Uterus (tissue), 2 donors: Measurements from ENCODE around the gene NFATC1.

Experiments used
- POLR2A ChIP-seq, 2 donors: fragments of 450-650 bp; IDR thresholded peaks; one replicate each; pipeline ENCODE4 v1.6.1; 2016; ENCODE audit warnings: antibody characterized with exemption in 2 of 2, mild to moderate bottlenecking in 1 of 2, moderate library complexity in 1 of 2
- TF ChIP-seq, protein P1 (sequence below), 4 experiments: fragments of 200-600 bp in 2 of 4; fragments of 450-650 bp in 2 of 4; sonication (generic) in 2 of 4; IDR thresholded peaks; one replicate each; pipeline ENCODE4 v1.5.1; 2016 to 2019; ENCODE audit warnings: antibody characterized with exemption in 4 of 4, mild to moderate bottlenecking in 2 of 4, moderate library complexity in 1 of 4

GRCh38 chr18:79564441-79564840 is 168.7 kb downstream of the NFATC1 start:
- TF ChIP-seq, protein P1, sequence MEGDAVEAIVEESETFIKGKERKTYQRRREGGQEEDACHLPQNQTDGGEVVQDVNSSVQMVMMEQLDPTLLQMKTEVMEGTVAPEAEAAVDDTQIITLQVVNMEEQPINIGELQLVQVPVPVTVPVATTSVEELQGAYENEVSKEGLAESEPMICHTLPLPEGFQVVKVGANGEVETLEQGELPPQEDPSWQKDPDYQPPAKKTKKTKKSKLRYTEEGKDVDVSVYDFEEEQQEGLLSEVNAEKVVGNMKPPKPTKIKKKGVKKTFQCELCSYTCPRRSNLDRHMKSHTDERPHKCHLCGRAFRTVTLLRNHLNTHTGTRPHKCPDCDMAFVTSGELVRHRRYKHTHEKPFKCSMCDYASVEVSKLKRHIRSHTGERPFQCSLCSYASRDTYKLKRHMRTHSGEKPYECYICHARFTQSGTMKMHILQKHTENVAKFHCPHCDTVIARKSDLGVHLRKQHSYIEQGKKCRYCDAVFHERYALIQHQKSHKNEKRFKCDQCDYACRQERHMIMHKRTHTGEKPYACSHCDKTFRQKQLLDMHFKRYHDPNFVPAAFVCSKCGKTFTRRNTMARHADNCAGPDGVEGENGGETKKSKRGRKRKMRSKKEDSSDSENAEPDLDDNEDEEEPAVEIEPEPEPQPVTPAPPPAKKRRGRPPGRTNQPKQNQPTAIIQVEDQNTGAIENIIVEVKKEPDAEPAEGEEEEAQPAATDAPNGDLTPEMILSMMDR (IDR thresholded peaks at IDR 0.05), result no peak
- TF ChIP-seq POLR2A (IDR thresholded peaks at IDR 0.05), result no peak
